ENCODE data around the gene CELF3. TPM values are rescaled to one million over a fixed set of nuclear protein-coding genes. Genes with fewer than 3 reads are reported as not detected.

CELF3 gene
- polyA plus RNA-seq, 1 of the 3 experiments (the other 2 are of a cell fraction), result 0.25 TPM

GRCh38 chr1:151705146-151705545 is 11.5 kb downstream of the CELF3 start:
- H3K4me1 ChIP-seq (ENCODE audit: control insufficient read depth in 1 of 2, insufficient read depth in 2 of 2, low read depth in 1 of 2, low read length in 1 of 2), result peaks cover 0 to 6% of the 10 kb centered on the region in 2 experiments; a peak in 1 of 4 replicates
- no peak overlapping the region for H3K27ac ChIP-seq (ENCODE audit: low read depth in 2 of 2, low read length in 1 of 2)
- DNase-seq, result no peak
- H3K36me3 ChIP-seq (replicated peaks in 1 of 2; ENCODE audit: control insufficient read depth in 1 of 2, insufficient read depth in 2 of 2, low read length in 1 of 2), result peaks cover 0 to 11% of the 10 kb centered on the region in 2 experiments
- POLR2A ChIA-PET, result interaction anchor here (0.6 kb wide), 1 partner anchor 233 kb away, joined by 3 read pairs; no protein-coding TSS in a partner anchor
- no peaks in the 10 kb centered on the region for H3K9me3 ChIP-seq
- no peaks in the 10 kb centered on the region for H3K79me2 ChIP-seq (ENCODE audit: insufficient read depth)
- H2AFZ ChIP-seq (ENCODE audit: low read depth), result no peak overlapping the region
- 90% methylated on average over 7 of the region's 7 CpGs for WGBS (ENCODE audit: low lambda C conversion rate)
- no peak overlapping the region for H3K9ac ChIP-seq
- H3K4me2 ChIP-seq, result no peak overlapping the region
- H3K9me2 ChIP-seq, result no peaks in the 10 kb centered on the region
- TF ChIP-seq CHD2 (IDR thresholded peaks at IDR 0.05; ENCODE audit: low read length, partially characterized antibody), result no peak
- TF ChIP-seq, protein P1, sequence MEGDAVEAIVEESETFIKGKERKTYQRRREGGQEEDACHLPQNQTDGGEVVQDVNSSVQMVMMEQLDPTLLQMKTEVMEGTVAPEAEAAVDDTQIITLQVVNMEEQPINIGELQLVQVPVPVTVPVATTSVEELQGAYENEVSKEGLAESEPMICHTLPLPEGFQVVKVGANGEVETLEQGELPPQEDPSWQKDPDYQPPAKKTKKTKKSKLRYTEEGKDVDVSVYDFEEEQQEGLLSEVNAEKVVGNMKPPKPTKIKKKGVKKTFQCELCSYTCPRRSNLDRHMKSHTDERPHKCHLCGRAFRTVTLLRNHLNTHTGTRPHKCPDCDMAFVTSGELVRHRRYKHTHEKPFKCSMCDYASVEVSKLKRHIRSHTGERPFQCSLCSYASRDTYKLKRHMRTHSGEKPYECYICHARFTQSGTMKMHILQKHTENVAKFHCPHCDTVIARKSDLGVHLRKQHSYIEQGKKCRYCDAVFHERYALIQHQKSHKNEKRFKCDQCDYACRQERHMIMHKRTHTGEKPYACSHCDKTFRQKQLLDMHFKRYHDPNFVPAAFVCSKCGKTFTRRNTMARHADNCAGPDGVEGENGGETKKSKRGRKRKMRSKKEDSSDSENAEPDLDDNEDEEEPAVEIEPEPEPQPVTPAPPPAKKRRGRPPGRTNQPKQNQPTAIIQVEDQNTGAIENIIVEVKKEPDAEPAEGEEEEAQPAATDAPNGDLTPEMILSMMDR (IDR thresholded peaks at IDR 0.05), result no peak
- no peak for TF ChIP-seq NFIC (IDR thresholded peaks at IDR 0.05; ENCODE audit: borderline replicate concordance)
- no peak for TF ChIP-seq GABPA (IDR thresholded peaks at IDR 0.05; ENCODE audit: low read depth)
- no peak for TF ChIP-seq MAX (IDR thresholded peaks at IDR 0.05; ENCODE audit: low read depth)
- no peak for TF ChIP-seq GATA2 (CRISPR knock-in tag; IDR thresholded peaks at IDR 0.05)
- no peak for TF ChIP-seq EP300 (IDR thresholded peaks at IDR 0.05; ENCODE audit: borderline replicate concordance in 1 of 2, low read depth in 1 of 2, low read length in 1 of 2)
- no peak for TF ChIP-seq SMC3 (IDR thresholded peaks at IDR 0.05; ENCODE audit: low read depth, low read length)
- no peaks in the 10 kb centered on the region for H3K27me3 ChIP-seq (ENCODE audit: insufficient read depth)
- no peaks in the 10 kb centered on the region for H3F3A ChIP-seq (replicated peaks; ENCODE audit: insufficient read depth)
- CTCF ChIA-PET, result interaction anchor here (1.7 to 2.0 kb wide), 2 partner anchors 10 to 30 kb away, joined by 5 to 8 read pairs; no protein-coding TSS in a partner anchor
- no peaks in the 10 kb centered on the region for H4K20me1 ChIP-seq (ENCODE audit: insufficient read depth)
- no peak overlapping the region for H3K4me3 ChIP-seq (ENCODE audit: low read depth in 2 of 2, low read length in 1 of 2)

DNA sequence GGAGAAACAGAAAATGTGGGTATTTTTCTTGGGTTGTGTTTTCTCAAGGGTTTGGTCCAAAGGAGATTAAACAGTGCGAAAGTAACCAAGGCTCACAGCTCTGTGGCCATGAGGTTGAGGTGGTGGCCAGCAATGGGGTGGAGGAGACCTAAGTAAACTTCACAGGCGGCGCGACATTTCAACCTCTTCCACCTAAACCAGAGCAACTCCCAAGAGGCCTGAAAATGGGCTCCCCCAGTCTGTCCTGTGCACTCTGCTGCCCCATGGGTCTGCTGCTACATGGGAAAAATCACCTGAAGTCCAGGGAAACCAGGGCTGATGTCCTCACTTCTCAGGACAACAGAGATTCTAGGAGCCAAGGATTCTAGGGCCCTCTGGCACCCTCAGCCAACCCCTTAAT is 12.4 kb downstream of the CELF3 start:
- H3K27ac ChIP-seq (ENCODE audit: low read depth in 2 of 2, low read length in 1 of 2), result no peak overlapping the region
- CTCF ChIA-PET, result interaction anchor here (1.7 kb wide), 1 partner anchor 31 kb away, joined by 5 read pairs; no protein-coding TSS in a partner anchor
- no peaks in the 10 kb centered on the region for H3K9me3 ChIP-seq
- POLR2A ChIA-PET, result no interaction called here
- H2AFZ ChIP-seq (ENCODE audit: low read depth), result no peak overlapping the region
- H3K9me2 ChIP-seq, result no peaks in the 10 kb centered on the region
- H3F3A ChIP-seq (replicated peaks; ENCODE audit: insufficient read depth), result no peaks in the 10 kb centered on the region
- no peak overlapping the region for H3K9ac ChIP-seq
- WGBS (ENCODE audit: low lambda C conversion rate), result 75% methylated on average over 4 of the region's 4 CpGs
- no peaks in the 10 kb centered on the region for H3K79me2 ChIP-seq (ENCODE audit: insufficient read depth)
- no peak overlapping the region for H3K4me2 ChIP-seq
- H3K4me3 ChIP-seq (ENCODE audit: low read depth in 2 of 2, low read length in 1 of 2), result no peak overlapping the region
- H3K36me3 ChIP-seq (replicated peaks in 1 of 2; ENCODE audit: control insufficient read depth in 1 of 2, insufficient read depth in 2 of 2, low read length in 1 of 2), result peaks cover 0 to 20% of the 10 kb centered on the region in 2 experiments
- TF ChIP-seq FOXJ3 (CRISPR knock-in tag; IDR thresholded peaks at IDR 0.05) (no peak), MXI1 (IDR thresholded peaks at IDR 0.05; ENCODE audit: low read depth, low read length) (no peak), RAD21 (IDR thresholded peaks at IDR 0.05; ENCODE audit: low read length) (no peak), JUND (IDR thresholded peaks at IDR 0.05) (no peak)
- H3K27me3 ChIP-seq (ENCODE audit: insufficient read depth), result no peaks in the 10 kb centered on the region
- no peaks in the 10 kb centered on the region for H4K20me1 ChIP-seq (ENCODE audit: insufficient read depth)
- DNase-seq, result no peak
- no peaks in the 10 kb centered on the region for H3K4me1 ChIP-seq (ENCODE audit: control insufficient read depth in 1 of 2, insufficient read depth in 2 of 2, low read depth in 1 of 2, low read length in 1 of 2)

Data from SK-N-SH (cell line).